GM10266 (cell line): Measurements from ENCODE around the gene PAX3.

Experiments
- DNase-seq: peaks from one replicate; pipeline ENCODE4 v3.0.0; 2012; ENCODE audit errors: extremely low spot score
- TF ChIP-seq, protein P1 (sequence below): IDR thresholded peaks from 2 replicates; pipeline ENCODE4 v1.5.1; 2012; ENCODE audit warnings: mild to moderate bottlenecking, low read depth; ENCODE audit not compliant: control insufficient read depth, insufficient read depth; ENCODE audit errors: missing control alignments

The PAX3 gene

DNA sequence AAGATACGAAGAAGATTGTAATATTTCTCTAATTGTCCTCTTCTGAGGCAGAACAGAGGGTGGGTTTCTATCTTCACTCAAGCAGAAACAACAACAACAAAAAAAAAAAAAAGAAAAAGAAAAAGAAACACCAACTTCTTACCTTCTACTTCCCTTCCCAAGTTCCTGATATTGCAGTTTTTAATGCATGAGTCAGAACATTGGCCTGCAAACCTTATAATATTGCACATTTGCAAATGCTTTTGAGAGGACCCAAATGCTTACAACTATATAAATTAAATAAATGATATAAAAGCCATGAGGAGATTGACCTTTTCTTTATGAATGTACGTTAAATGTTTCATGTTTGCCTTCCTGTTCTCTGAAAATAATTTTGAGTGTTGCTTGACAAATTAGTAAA is 37.3 kb downstream of the PAX3 start:
- DNase-seq = no peak

DNA sequence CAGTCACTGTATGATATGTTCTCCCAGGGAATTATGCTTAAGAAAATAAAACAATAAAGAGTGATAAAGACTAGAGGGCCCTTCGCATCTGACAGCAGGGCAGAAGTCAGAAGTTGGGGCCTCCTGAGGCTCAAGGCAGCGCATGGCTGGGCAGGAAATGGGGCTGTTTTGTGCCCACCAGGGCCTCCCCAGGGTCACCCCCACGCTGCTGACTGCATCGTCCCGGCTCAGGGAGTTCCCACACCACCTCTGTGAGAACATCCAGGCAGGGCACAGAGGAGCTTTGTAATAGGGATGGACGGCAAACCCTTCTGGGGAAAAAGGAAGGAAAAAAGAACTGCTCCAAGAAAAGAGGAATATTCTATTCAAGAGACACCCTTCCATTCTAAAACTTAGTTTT is 41.2 kb downstream of the PAX3 start:
- TF ChIP-seq, protein P1, sequence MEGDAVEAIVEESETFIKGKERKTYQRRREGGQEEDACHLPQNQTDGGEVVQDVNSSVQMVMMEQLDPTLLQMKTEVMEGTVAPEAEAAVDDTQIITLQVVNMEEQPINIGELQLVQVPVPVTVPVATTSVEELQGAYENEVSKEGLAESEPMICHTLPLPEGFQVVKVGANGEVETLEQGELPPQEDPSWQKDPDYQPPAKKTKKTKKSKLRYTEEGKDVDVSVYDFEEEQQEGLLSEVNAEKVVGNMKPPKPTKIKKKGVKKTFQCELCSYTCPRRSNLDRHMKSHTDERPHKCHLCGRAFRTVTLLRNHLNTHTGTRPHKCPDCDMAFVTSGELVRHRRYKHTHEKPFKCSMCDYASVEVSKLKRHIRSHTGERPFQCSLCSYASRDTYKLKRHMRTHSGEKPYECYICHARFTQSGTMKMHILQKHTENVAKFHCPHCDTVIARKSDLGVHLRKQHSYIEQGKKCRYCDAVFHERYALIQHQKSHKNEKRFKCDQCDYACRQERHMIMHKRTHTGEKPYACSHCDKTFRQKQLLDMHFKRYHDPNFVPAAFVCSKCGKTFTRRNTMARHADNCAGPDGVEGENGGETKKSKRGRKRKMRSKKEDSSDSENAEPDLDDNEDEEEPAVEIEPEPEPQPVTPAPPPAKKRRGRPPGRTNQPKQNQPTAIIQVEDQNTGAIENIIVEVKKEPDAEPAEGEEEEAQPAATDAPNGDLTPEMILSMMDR = no peak
- DNase-seq = no peak

More for the DNA sequence above, 37.3 kb downstream of the PAX3 start:
- TF ChIP-seq, protein P1 = no peak

GRCh38 chr2:222256250-222256649 is 42.5 kb downstream of the PAX3 start:
- TF ChIP-seq, protein P1 = no peak
- no peak for DNase-seq

GRCh38 chr2:222255090-222255489 is 43.7 kb downstream of the PAX3 start:
- TF ChIP-seq, protein P1 = no peak
- no peak for DNase-seq

- TF ChIP-seq, protein P1 = no peak
- DNase-seq = no peak
Observed at GRCh38 chr2:222250313-222250712, 48.5 kb downstream of the PAX3 start.

DNA sequence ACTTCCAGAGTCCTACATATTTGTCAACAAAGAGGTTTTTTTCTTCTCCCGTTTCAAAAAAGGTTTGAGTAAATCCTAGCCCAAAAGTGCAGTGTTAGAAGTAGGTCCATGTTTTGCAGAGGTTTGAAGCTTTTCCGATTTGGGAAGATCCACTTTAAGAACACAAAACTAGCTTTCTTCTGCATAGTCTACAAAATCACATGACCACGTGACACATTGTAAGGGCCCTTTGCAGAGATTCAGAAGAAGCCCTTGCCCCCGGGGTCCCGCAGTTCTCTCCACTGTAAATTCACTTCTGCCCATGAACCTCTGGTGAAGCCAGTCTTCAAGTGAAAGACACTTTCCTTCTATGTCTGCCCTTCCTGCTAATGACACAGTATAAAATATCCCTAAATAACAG is 49.4 kb downstream of the PAX3 start:
- no peak for DNase-seq
- TF ChIP-seq, protein P1 = no peak

DNA sequence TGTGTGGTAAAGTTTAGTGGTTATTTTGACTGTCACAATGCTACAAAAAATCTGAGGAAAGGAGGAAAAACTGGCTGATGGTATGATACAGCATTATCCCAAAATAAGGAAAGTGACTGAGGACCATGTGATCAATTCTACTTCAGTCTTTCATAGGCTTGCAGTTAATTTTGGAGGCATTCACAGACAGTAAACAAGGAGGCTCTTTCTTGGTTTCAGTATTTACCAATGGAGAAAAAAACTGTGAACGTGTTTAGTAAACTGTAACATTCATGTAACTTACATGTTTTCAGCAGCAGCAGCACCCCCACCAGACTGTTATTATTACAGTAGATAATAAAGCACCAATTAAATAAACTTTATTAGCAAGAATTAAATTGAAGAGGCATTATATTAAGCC is 50.0 kb downstream of the PAX3 start:
- DNase-seq = no peak
- TF ChIP-seq, protein P1 = no peak

- no peak for DNase-seq
- TF ChIP-seq, protein P1 = no peak
Observed at GRCh38 chr2:222248256-222248655, 50.5 kb downstream of the PAX3 start.
